GM23248 (cell line): ENCODE measurements around the gene MRPL40. TPM values are rescaled to one million over a fixed set of nuclear protein-coding genes. Genes with fewer than 3 reads are reported as not detected.
A peak's percentile ranks its signal among the peaks of the same experiment; 100 is the strongest.

Source experiments
- DNase-seq: peaks from one replicate; pipeline ENCODE4 v3.0.0-alpha.2; 2015
- H2AFZ ChIP-seq: fragments of 200-600 bp; sonication (generic); 2 replicates; pipeline ENCODE4 v1.6.1; 2016; ENCODE audit warnings: antibody characterized with exemption
- H3F3A ChIP-seq: fragments of 200-600 bp; sonication (generic); 2 replicates; pipeline ENCODE4 v1.6.1; 2016; ENCODE audit warnings: mild to moderate bottlenecking, antibody characterized with exemption, mixed run types; ENCODE audit not compliant: insufficient read depth
- H3K27ac ChIP-seq: fragments of 200-600 bp; sonication (generic); 2 replicates; pipeline ENCODE4 v1.5.1; 2016; ENCODE audit warnings: mild to moderate bottlenecking
- H3K27me3 ChIP-seq: fragments of 200-600 bp; sonication (generic); replicated peaks from 2 replicates; pipeline ENCODE4 v1.6.1; 2016; ENCODE audit warnings: mild to moderate bottlenecking; ENCODE audit not compliant: insufficient read depth
- H3K36me3 ChIP-seq: fragments of 200-600 bp; sonication (generic); 2 replicates; pipeline ENCODE4 v1.6.1; 2016; ENCODE audit warnings: low read depth, mild to moderate bottlenecking
- H3K4me1 ChIP-seq: fragments of 200-600 bp; sonication (generic); 2 replicates; pipeline ENCODE4 v1.6.1; 2016; ENCODE audit warnings: mild to moderate bottlenecking; ENCODE audit not compliant: insufficient read depth
- H3K4me2 ChIP-seq: fragments of 200-600 bp; sonication (generic); one replicate; pipeline ENCODE4 v1.6.1; 2016; ENCODE audit warnings: mild to moderate bottlenecking; ENCODE audit not compliant: unreplicated experiment
- H3K4me3 ChIP-seq: fragments of 200-600 bp; sonication (generic); 2 replicates; pipeline ENCODE4 v1.5.1; 2016; ENCODE audit warnings: mild to moderate bottlenecking
- H3K79me2 ChIP-seq: fragments of 200-600 bp; sonication (generic); 2 replicates; pipeline ENCODE4 v1.6.1; 2016; ENCODE audit warnings: mild to moderate bottlenecking; ENCODE audit not compliant: insufficient read depth
- H3K9ac ChIP-seq: fragments of 200-600 bp; sonication (generic); 2 replicates; pipeline ENCODE4 v1.6.1; 2016; ENCODE audit warnings: mild to moderate bottlenecking
- H3K9me2 ChIP-seq: fragments of 200-600 bp; sonication (generic); 2 replicates; pipeline ENCODE4 v1.6.1; 2016; ENCODE audit warnings: mixed run types, mild to moderate bottlenecking, moderate library complexity; ENCODE audit not compliant: insufficient read depth
- H3K9me3 ChIP-seq: fragments of 200-600 bp; sonication (generic); one replicate; pipeline ENCODE4 v1.6.1; 2017; ENCODE audit warnings: low read depth
- H4K20me1 ChIP-seq: fragments of 200-600 bp; sonication (generic); 2 replicates; pipeline ENCODE4 v1.6.0; 2016; ENCODE audit not compliant: insufficient read depth
- EZH2 ChIP-seq: fragments of 200-600 bp; sonication (generic); IDR thresholded peaks from 2 replicates; pipeline ENCODE4 v1.6.1; 2018; ENCODE audit warnings: antibody characterized with exemption, mild to moderate bottlenecking; ENCODE audit not compliant: insufficient read depth, poor library complexity, severe bottlenecking
- EZH2phosphoT487 ChIP-seq: fragments of 200-600 bp; sonication (generic); IDR thresholded peaks from 2 replicates; pipeline ENCODE4 v1.6.1; 2018; ENCODE audit warnings: antibody characterized with exemption, moderate library complexity, mild to moderate bottlenecking, low read depth; ENCODE audit not compliant: insufficient read depth
- WGBS, 2 experiments: methylation state at CpG; one replicate each; pipeline ENCODE4 v1.1.6; 2015 to 2017; ENCODE audit warnings: low lambda C conversion rate in 2 of 2, low coverage in 1 of 2; ENCODE audit errors: missing lambda C conversion rate in 2 of 2; 5-methylcytosine and 5-hydroxymethylcytosine counted together
- in situ Hi-C: fragments of 300-500 bp; cut with MboI; formaldehyde crosslinking; loops from 2 replicates; pipeline ENCODE4 v1.15.0; 2020
- polyA plus RNA-seq: library from polyadenylated mRNA; unstranded; fragments of >200 nt; fragmentation: Nextera tagmentation; extraction: Ambion mirVana; gene quantifications from 2 replicates; pipeline ENCODE4 v1.2.1, GENCODE V29; 2016
- total RNA-seq: library from RNA; depleted of rRNA; stranded (reverse); fragments of >200 nt; shearing (Covaris generic); gene quantifications from 2 replicates; pipeline ENCODE4 v1.2.3, GENCODE V29; 2014

Gene MRPL40
- total and polyA plus RNA-seq, 2 experiments from 2014 or later = 37.6 to 81.9 TPM

- no peak overlapping the region for H3K27ac ChIP-seq
- no peak overlapping the region for H3K9ac ChIP-seq
- H3K9me3 ChIP-seq = no peaks in the 10 kb centered on the region
- no peaks in the 10 kb centered on the region for H3K79me2 ChIP-seq
- H3K4me1 ChIP-seq = peaks cover 7% of the 10 kb centered on the region; the same call in 1 of the 2 replicates
- in situ Hi-C loops = no loop called here
- no peak overlapping the region for H3K4me2 ChIP-seq
- 0 out of 2 replicates have a peak, but pooled peaks cover 4% of the 10 kb centered on the region for H3F3A ChIP-seq
- DNase-seq = no peak
- H3K27me3 ChIP-seq = no peaks in the 10 kb centered on the region
- H2AFZ ChIP-seq = no peak overlapping the region
- H4K20me1 ChIP-seq = no peaks in the 10 kb centered on the region
- peaks cover 41% of the 10 kb centered on the region for H3K36me3 ChIP-seq
- 93 to 95% methylated on average over 8 to 10 of the region's 10 CpGs for WGBS, 2 experiments
- H3K4me3 ChIP-seq = no peak overlapping the region
- H3K9me2 ChIP-seq = no peaks in the 10 kb centered on the region
- TF ChIP-seq EZH2 (no peak), EZH2phosphoT487 (no peak)
Observed at GRCh38 chr22:19456541-19456940, 24.2 kb downstream of the MRPL40 start.

GRCh38 chr22:19457828-19458428, 25.6 kb downstream of the MRPL40 start:
- H4K20me1 ChIP-seq = no peaks in the 10 kb centered on the region
- no peak for DNase-seq
- H3F3A ChIP-seq = no peaks in the 10 kb centered on the region
- H3K27me3 ChIP-seq = no peaks in the 10 kb centered on the region
- H3K4me2 ChIP-seq = no peak overlapping the region
- in situ Hi-C loops = no loop called here
- no peak overlapping the region for H2AFZ ChIP-seq
- peaks cover 8% of the 10 kb centered on the region; the same call in 1 of the 2 replicates for H3K4me1 ChIP-seq
- H3K9me3 ChIP-seq = no peaks in the 10 kb centered on the region
- no peak overlapping the region for H3K4me3 ChIP-seq
- H3K27ac ChIP-seq = no peak overlapping the region
- no peaks in the 10 kb centered on the region for H3K9me2 ChIP-seq
- H3K79me2 ChIP-seq = no peaks in the 10 kb centered on the region
- H3K9ac ChIP-seq = no peak overlapping the region
- TF ChIP-seq EZH2 (no peak), EZH2phosphoT487 (no peak)
- 90 to 93% methylated on average over 8 of the region's 8 CpGs for WGBS, 2 experiments
- peaks cover 52% of the 10 kb centered on the region for H3K36me3 ChIP-seq

- H3K9me3 ChIP-seq = no peaks in the 10 kb centered on the region
- no peak overlapping the region for H3K27ac ChIP-seq
- TF ChIP-seq EZH2 = no peak
- TF ChIP-seq EZH2phosphoT487 = no peak
- WGBS, 2 experiments = 43 to 53% methylated on average over 2 of the region's 2 CpGs
- peaks cover 27% of the 10 kb centered on the region for H3K4me1 ChIP-seq
- peaks cover 51% of the 10 kb centered on the region for H3K36me3 ChIP-seq
- no peaks in the 10 kb centered on the region for H3K9me2 ChIP-seq
- H3K27me3 ChIP-seq = no peaks in the 10 kb centered on the region
- no peak overlapping the region for H3K4me2 ChIP-seq
- no peaks in the 10 kb centered on the region for H3K79me2 ChIP-seq
- H3K9ac ChIP-seq = no peak overlapping the region
- in situ Hi-C loops = no loop called here
- no peak overlapping the region for H2AFZ ChIP-seq
- no peak for DNase-seq
- no peaks in the 10 kb centered on the region for H4K20me1 ChIP-seq
- H3K4me3 ChIP-seq = no peak overlapping the region
- H3F3A ChIP-seq = peaks cover 14% of the 10 kb centered on the region
Observed at GRCh38 chr22:19460036-19460435, 27.7 kb downstream of the MRPL40 start.

GRCh38 chr22:19461506-19461905, 29.2 kb downstream of the MRPL40 start:
- H3K9me3 ChIP-seq = no peaks in the 10 kb centered on the region
- H3F3A ChIP-seq = peaks cover 19% of the 10 kb centered on the region
- no peak overlapping the region for H3K4me2 ChIP-seq
- peaks cover 45% of the 10 kb centered on the region for H3K36me3 ChIP-seq
- no peaks in the 10 kb centered on the region for H3K27me3 ChIP-seq
- no peak overlapping the region for H3K9ac ChIP-seq
- 100% methylated on average over 1 of the region's 1 CpG for WGBS, 2 experiments
- no peaks in the 10 kb centered on the region for H3K79me2 ChIP-seq
- H4K20me1 ChIP-seq = no peaks in the 10 kb centered on the region
- no peak for DNase-seq
- peaks cover 21% of the 10 kb centered on the region for H3K4me1 ChIP-seq
- TF ChIP-seq EZH2phosphoT487 = no peak
- TF ChIP-seq EZH2 = no peak
- H2AFZ ChIP-seq = no peak overlapping the region
- no peaks in the 10 kb centered on the region for H3K9me2 ChIP-seq
- no peak overlapping the region for H3K27ac ChIP-seq
- in situ Hi-C loops = no loop called here
- no peak overlapping the region for H3K4me3 ChIP-seq

GRCh38 chr22:19463008-19463407, 30.7 kb downstream of the MRPL40 start:
- H4K20me1 ChIP-seq = no peaks in the 10 kb centered on the region
- WGBS, 2 experiments = 96 to 97% methylated on average over 1 of the region's 1 CpG
- peak overlapping the region; percentile 81 for H3K27ac ChIP-seq
- H3K9me2 ChIP-seq = no peaks in the 10 kb centered on the region
- in situ Hi-C loops = no loop called here
- DNase-seq = no peak
- H3K9ac ChIP-seq = peak overlapping the region; percentile 63
- H3K4me1 ChIP-seq = peaks cover 21% of the 10 kb centered on the region
- peaks cover 53% of the 10 kb centered on the region for H3K36me3 ChIP-seq
- no peaks in the 10 kb centered on the region for H3K27me3 ChIP-seq
- TF ChIP-seq EZH2phosphoT487 (no peak), EZH2 (no peak)
- H3K79me2 ChIP-seq = no peaks in the 10 kb centered on the region
- no peak overlapping the region for H2AFZ ChIP-seq
- H3K4me2 ChIP-seq = no peak overlapping the region
- no peak overlapping the region for H3K4me3 ChIP-seq
- no peaks in the 10 kb centered on the region for H3K9me3 ChIP-seq
- peaks cover 19% of the 10 kb centered on the region for H3F3A ChIP-seq
